Activated CD4-positive, alpha-beta memory T cell treated with anti-CD3 and anti-CD28 coated beads for 36 hours (primary cell): ENCODE results near the gene DTNBP1. TPM values are rescaled to one million over a fixed set of nuclear protein-coding genes. Genes with fewer than 3 reads are reported as not detected.
A peak's percentile ranks its signal among the peaks of the same experiment; 100 is the strongest.

Experiments
- CTCF ChIA-PET: fragments of 350-600 bp; sonication (Branson Sonifier 250); formaldehyde crosslinking; loops from one replicate; lab custom pipeline; 2021; ENCODE audit warnings: antibody characterized with exemption, inconsistent platforms; lab: Charles Lee
- POLR2A ChIA-PET: fragments of 350-600 bp; sonication (Branson Sonifier 250); formaldehyde crosslinking; loops from one replicate; lab custom pipeline; 2021; ENCODE audit warnings: antibody characterized with exemption; lab: Charles Lee
- DNase-seq: peaks from one replicate; pipeline ENCODE4 v3.0.0-alpha.2; 2020
- H3K27ac Mint-ChIP-seq: one replicate; pipeline ENCODE4 v1.8.0; 2021; ENCODE audit warnings: mixed read lengths
- H3K27me3 Mint-ChIP-seq: one replicate; pipeline ENCODE4 v1.8.0; 2021; ENCODE audit warnings: mixed read lengths
- H3K36me3 Mint-ChIP-seq: one replicate; pipeline ENCODE4 v1.8.0; 2021; ENCODE audit warnings: mixed read lengths
- H3K4me1 Mint-ChIP-seq: one replicate; pipeline ENCODE4 v1.8.0; 2021; ENCODE audit warnings: low read depth, mixed read lengths
- H3K4me3 Mint-ChIP-seq: one replicate; pipeline ENCODE4 v1.8.0; 2021; ENCODE audit warnings: mild to moderate bottlenecking, mixed read lengths
- H3K9me3 Mint-ChIP-seq: one replicate; pipeline ENCODE4 v1.8.0; 2021; ENCODE audit warnings: mixed read lengths
- intact Hi-C: fragments of 100-400 bp; cut with micrococcal nuclease; formaldehyde crosslinking; loops from one replicate; pipeline ENCODE4 v1.15.1; 2023
- total RNA-seq, 2 experiments: library from RNA; stranded (reverse); gene quantifications; one replicate each; pipeline ENCODE4 v1.2.3, GENCODE V29; 2021

DTNBP1 gene, protein sequence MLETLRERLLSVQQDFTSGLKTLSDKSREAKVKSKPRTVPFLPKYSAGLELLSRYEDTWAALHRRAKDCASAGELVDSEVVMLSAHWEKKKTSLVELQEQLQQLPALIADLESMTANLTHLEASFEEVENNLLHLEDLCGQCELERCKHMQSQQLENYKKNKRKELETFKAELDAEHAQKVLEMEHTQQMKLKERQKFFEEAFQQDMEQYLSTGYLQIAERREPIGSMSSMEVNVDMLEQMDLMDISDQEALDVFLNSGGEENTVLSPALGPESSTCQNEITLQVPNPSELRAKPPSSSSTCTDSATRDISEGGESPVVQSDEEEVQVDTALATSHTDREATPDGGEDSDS
- 10 to 100 TPM; 22.9 to 24.3 TPM for total RNA-seq

DNA sequence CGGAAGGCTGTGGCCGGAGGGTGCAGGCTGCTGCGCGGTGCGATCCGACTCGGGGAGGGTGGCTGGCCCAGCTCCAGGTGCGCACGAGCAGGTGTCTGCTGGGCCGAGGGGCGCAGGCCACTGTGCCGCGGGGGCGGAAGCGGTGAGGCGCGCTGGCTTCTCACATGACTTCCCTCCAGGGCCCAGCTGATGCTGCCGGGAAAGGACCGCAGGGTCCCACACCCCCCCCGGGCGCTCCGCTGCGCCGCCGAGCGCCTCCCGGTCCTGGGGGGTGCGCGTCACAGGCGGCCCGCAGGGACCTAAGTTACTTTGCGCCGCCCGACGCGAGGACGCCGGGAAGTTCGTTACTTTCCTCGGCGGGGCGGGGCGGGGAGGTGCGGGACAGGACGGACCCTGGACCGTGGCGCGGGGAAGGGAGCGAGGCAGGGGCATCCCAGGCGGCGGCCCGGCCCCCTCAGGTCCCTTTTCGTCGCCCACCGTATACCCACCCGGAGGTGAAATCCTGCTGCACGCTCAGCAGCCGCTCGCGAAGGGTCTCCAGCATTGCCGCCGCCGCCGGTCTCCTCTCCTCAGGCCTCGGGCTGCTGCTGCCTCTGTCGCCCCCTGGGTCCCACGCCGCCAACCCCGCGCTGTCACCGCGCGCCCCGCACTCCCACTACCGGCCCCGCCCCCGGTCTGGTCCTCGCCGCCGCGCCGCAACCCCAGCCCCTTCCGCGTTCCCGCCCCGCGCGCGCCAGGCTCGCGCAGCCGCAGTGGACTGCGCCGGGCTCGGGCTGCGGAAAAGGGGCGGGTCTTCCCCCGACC is at the start of gene DTNBP1:
Gene DTNBP1, minus strand, starts transcription at position 703 of the 804 bp plus-strand sequence. Its CDS starts 159 bp downstream, at position 544.
- Mint-ChIP-seq H3K36me3 (peaks cover 4% of the 10 kb centered on the region), H3K4me1 (peaks cover 36% of the 10 kb centered on the region), H3K27ac (peak within 1 kb of the TSS; percentile 52), H3K9me3 (no peaks in the 10 kb centered on the region), H3K4me3 (peak within 1 kb of the TSS; percentile 80), H3K27me3 (peaks cover 5% of the 10 kb centered on the region)
- intact Hi-C loops: no loop called here
- DNase-seq: peak; percentile 88
- POLR2A ChIA-PET: interaction anchor here (0.5 to 0.8 kb wide), 2 partner anchors 10 to 640 kb away, joined by 3 to 4 read pairs; no protein-coding TSS in a partner anchor
- CTCF ChIA-PET: interaction anchor here (0.7 to 1.7 kb wide), 2 partner anchors 29 to 545 kb away, joined by 4 read pairs; no protein-coding TSS in a partner anchor

DNA sequence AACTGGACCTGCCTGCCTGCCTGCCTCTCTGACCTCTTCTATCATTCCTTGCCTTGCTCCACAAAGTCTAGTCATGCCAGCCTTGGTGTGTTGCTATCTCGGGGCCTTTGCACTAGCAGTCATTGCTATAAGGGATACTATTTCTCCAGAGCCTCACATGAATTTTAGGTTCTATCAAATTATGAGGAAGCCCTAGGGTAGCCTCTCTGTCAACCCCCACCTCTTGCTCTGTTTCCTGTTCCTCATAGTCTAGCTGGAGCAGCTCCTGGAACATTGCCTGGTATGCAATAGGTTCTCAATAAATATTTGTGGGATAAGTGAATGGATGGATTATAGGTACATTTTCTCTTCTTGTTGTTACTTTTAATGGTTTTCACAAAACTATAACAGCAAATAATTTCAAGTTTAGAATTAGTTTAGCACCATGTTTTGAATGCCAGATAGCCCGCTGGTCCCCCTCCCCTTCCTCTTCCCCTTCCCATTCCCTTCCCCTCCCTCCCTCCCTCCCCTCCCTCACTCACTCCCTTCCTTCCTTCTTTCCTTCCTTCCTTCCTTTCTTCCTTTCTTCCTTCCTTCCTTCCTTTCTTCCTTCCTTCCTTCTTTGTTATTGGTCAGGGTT is 46.9 kb upstream of the DTNBP1 start:
- CTCF ChIA-PET: no interaction called here
- H3K36me3 Mint-ChIP-seq: no peaks in the 10 kb centered on the region
- intact Hi-C loops: no loop called here
- POLR2A ChIA-PET: no interaction called here
- no peaks in the 10 kb centered on the region for H3K9me3 Mint-ChIP-seq
- H3K27me3 Mint-ChIP-seq: peaks cover 6% of the 10 kb centered on the region
- no peak overlapping the region for H3K4me3 Mint-ChIP-seq
- peaks cover 9% of the 10 kb centered on the region for H3K4me1 Mint-ChIP-seq
- no peak for DNase-seq
- no peak overlapping the region for H3K27ac Mint-ChIP-seq

DNA sequence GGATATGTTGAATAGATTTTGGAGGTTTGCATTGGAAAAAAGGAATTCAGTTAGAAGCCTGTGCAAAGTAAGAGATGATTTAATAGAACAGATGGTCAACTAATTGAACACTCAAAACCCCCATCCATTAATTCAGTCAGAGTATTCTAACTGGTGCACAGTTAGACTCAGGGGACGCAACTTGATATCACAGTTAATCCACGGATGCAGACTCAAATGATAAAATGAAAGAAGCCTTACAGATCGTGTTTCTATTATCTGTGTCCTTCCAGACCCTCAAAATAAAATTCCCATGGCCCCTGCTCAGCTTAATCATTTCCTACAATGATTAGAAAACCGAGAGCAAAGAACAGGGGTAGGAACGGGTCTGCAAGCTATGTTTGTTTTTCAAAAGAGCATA is 45.4 kb upstream of the DTNBP1 start:
- Mint-ChIP-seq H3K4me1 (no peaks in the 10 kb centered on the region), H3K9me3 (peaks cover 7% of the 10 kb centered on the region), H3K4me3 (no peak overlapping the region), H3K27me3 (peaks cover 7% of the 10 kb centered on the region), H3K27ac (no peak overlapping the region), H3K36me3 (no peaks in the 10 kb centered on the region)
- intact Hi-C loops: no loop called here
- CTCF ChIA-PET: interaction anchor here (0.6 to 1.5 kb wide), 2 partner anchors 17 to 355 kb away, joined by 4 to 5 read pairs; no protein-coding TSS in a partner anchor
- DNase-seq: no peak
- POLR2A ChIA-PET: no interaction called here

DNA sequence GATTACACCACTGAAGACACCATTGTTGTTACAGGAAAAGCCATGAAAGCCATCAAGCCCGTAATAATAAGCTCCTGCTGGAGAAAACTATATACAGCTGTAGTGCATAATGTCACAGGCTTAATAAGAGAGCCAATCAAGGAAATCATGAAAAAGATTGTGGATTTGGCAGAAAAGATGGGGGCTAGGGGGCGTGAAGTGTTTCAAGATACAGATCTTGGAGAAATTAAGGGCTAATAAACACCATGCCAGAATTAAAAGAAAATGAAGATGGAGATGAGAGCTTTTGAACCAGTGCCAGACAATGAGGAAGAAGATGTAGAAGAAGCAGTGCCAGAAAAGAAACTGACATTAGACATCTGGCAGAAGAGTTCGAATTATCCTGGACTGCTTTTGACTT is 43.2 kb upstream of the DTNBP1 start:
- Mint-ChIP-seq H3K36me3 (no peaks in the 10 kb centered on the region), H3K27ac (no peak overlapping the region), H3K27me3 (peaks cover 13% of the 10 kb centered on the region), H3K9me3 (peaks cover 8% of the 10 kb centered on the region), H3K4me3 (no peak overlapping the region), H3K4me1 (no peaks in the 10 kb centered on the region)
- POLR2A ChIA-PET: no interaction called here
- CTCF ChIA-PET: no interaction called here
- intact Hi-C loops: no loop called here
- DNase-seq: no peak

DNA sequence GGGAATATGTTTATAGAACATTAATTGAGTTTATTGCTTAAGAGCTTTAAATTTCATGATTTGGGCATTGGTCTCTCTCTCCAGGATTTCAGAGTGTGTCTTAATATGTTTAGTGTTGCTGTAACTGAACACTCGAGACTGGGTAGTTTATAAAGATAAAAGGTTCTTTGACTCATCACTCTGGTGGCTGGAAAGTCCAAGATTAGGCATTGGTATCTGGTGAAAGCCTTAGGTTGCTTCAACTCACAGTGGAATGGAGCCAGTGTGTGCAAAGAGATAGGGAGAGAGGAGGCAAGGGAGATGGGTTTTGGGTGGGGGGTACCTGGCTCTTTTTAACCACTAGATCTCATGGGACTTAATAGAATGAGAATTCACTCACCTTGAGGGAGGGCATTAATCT is 35.6 kb upstream of the DTNBP1 start:
- intact Hi-C loops: loop anchor here (10.0 kb wide), 1 partner anchor 216 kb away; no protein-coding TSS in a partner anchor
- Mint-ChIP-seq H3K4me3 (no peak overlapping the region), H3K9me3 (peaks cover 4% of the 10 kb centered on the region), H3K36me3 (no peaks in the 10 kb centered on the region), H3K27ac (no peak overlapping the region), H3K27me3 (peaks cover 18% of the 10 kb centered on the region), H3K4me1 (no peaks in the 10 kb centered on the region)
- POLR2A ChIA-PET: no interaction called here
- CTCF ChIA-PET: no interaction called here
- no peak for DNase-seq

DNA sequence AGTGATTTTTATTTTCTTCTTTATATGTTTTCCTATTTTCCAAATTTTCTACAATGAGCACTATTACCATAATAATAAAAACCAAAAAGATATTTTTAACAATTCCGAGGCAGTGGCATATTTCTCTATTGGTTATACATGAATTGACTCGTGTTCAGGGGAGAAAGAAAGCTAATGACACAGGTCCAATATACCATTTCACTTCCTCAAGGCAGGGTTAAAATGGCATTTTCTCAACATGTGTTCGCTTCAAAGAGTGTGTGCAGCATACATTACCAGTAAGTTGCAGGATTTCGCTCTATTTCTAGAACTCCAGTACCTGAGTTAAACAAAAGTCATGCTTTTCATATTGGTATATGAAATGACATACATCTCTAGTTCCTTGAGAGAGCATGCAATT is 35.1 kb upstream of the DTNBP1 start:
- intact Hi-C loops: loop anchor here (10.0 kb wide), 1 partner anchor 217 kb away; no protein-coding TSS in a partner anchor
- Mint-ChIP-seq H3K36me3 (no peaks in the 10 kb centered on the region), H3K4me1 (no peaks in the 10 kb centered on the region), H3K27ac (no peak overlapping the region), H3K27me3 (peaks cover 20% of the 10 kb centered on the region), H3K4me3 (no peak overlapping the region), H3K9me3 (no peaks in the 10 kb centered on the region)
- CTCF ChIA-PET: interaction anchor here (1.5 kb wide), 1 partner anchor 485 kb away, joined by 4 read pairs; no protein-coding TSS in a partner anchor
- POLR2A ChIA-PET: no interaction called here
- no peak for DNase-seq

DNA sequence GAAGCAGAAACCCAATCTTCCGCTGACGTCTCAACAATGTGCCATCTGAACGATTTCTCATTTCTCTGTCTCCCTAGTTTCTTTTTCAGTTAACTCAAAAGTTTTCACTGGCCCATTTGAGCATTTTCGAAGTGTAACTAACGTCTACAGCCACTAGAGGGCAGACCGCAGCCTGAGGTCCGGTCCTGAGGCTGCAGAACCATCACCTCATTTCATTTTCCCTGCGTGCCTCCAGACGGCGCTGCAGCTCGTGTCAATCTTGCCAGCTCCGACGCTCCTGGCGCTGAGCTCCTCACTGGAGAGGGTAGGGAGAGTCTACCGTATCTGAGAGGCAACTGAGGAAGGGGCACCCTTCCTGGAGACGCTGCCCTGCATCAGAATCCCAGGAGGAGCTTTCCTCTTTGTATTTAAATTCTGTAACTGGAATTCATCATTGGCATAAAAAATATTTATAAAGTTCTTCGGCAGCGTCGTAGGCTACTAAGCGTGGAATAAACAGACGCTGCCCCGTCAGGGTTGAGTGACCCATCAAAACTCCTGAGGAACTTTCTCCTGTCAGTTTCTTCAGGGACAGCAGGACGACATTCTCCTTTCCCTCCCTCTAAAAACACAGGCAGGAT is 28.5 kb upstream of the DTNBP1 start:
- Mint-ChIP-seq H3K27me3 (peaks cover 7% of the 10 kb centered on the region), H3K4me1 (peaks cover 8% of the 10 kb centered on the region), H3K4me3 (peak overlapping the region; percentile 43), H3K36me3 (no peaks in the 10 kb centered on the region), H3K9me3 (no peaks in the 10 kb centered on the region), H3K27ac (peak overlapping the region; percentile 43)
- peak; percentile 87 for DNase-seq
- ChIA-PET POLR2A (interaction anchor here (0.6 to 1.0 kb wide), 2 partner anchors 437 to 873 kb away, joined by 3 to 4 read pairs; partner anchors contain the start of gene MYLIP), CTCF (interaction anchor here (0.6 to 3.2 kb wide), 63 partner anchors 9 to 523 kb away, joined by 3 to 108 read pairs (median 4); partner anchors contain the start of genes DTNBP1 and MYLIP)
- intact Hi-C loops: loop anchor here (1.0 to 10.0 kb wide), 7 partner anchors 79 to 515 kb away; no protein-coding TSS in a partner anchor

DNA sequence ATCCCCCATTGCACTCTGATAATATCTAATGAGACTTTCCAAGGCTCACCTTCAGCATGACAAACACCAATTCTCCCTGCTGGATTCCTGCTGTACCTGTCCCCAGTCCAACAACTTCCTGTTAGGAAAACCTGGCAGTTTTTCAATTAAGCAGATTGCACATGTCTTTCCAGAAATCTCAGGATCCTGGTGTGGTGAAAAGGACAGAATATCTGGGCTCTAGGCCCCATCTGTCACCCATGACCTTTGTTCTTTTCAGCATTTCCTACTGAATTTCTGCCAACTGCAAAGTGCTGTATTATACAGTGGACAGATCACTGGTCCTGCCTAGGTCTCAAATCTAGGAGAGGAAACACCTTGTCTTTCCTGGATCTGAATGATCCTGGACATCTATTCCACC is 27.7 kb upstream of the DTNBP1 start:
- Mint-ChIP-seq H3K27ac (no peak overlapping the region), H3K4me3 (no peak overlapping the region), H3K36me3 (no peaks in the 10 kb centered on the region), H3K4me1 (peaks cover 8% of the 10 kb centered on the region), H3K27me3 (peaks cover 7% of the 10 kb centered on the region), H3K9me3 (no peaks in the 10 kb centered on the region)
- DNase-seq: no peak
- intact Hi-C loops: loop anchor here (2.0 to 10.0 kb wide), 3 partner anchors 80 to 272 kb away; no protein-coding TSS in a partner anchor
- CTCF ChIA-PET: no interaction called here
- POLR2A ChIA-PET: no interaction called here

DNA sequence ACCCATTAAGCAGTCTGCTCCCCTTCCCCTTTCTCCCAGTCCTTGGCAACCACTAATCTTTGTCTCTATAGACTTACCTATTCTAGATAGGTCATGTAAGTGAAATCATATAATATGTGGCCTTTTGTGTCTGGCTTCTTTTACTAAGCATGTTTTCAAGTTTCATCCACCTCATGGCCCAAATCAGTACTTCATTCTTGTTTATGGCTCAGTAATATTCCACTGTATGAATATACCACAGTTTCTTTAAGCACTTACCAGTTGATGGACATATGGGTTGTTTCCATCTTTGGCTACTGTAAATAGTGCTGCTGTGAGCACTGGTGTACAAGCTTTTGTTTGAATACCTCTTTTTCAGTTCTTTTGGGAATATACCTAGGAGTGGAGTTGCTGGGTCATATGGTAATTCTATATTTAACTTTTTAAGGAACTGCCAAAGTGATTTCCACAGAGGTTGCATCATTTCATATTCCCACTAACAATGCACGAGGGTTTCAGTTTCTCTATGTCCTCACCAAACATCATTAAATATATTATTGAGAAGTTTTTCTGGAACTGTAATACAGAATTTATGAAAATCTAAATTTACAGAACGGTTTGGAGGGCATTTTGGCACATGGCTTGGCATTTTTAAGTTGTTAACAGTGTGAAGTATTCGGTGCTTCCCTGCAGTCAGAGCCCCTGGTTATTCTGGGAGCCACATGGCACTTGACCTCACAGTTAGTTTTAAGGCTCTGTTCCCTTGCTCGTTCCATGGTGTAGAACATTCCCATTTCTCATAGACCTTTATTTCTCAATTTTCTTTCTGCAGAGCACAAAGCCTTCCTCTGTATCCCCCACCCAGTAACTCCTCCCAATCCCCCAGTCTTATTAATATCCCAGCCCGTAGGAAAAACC is 27.0 kb upstream of the DTNBP1 start:
- ChIA-PET POLR2A (no interaction called here), CTCF (no interaction called here)
- DNase-seq: no peak
- no peak overlapping the region for H3K4me3 Mint-ChIP-seq
- no peak overlapping the region for H3K27ac Mint-ChIP-seq
- H3K36me3 Mint-ChIP-seq: no peaks in the 10 kb centered on the region
- intact Hi-C loops: loop anchor here (2.0 to 10.0 kb wide), 3 partner anchors 81 to 272 kb away; no protein-coding TSS in a partner anchor
- H3K9me3 Mint-ChIP-seq: no peaks in the 10 kb centered on the region
- H3K4me1 Mint-ChIP-seq: peaks cover 8% of the 10 kb centered on the region
- H3K27me3 Mint-ChIP-seq: peaks cover 7% of the 10 kb centered on the region

DNA sequence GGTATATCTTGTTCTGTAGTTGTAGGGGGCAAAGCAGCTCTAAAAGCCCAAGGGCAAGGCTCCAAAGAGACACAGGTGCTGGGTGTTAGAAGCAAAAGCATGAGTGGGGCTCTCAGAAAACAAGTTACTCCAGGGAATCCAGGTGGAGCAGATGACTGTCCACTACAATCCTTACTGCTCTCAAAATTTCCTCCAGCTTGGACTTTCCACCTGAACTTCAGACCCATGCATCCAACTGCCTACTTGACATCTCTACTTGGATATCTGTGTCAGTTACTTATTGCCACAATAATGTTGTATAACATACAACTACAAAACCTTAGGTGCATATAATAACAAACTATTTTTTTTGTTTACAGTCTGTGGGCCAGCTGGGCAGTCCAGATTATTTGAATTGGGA is 22.8 kb upstream of the DTNBP1 start:
- H3K27me3 Mint-ChIP-seq: peaks cover 11% of the 10 kb centered on the region
- H3K4me1 Mint-ChIP-seq: no peaks in the 10 kb centered on the region
- CTCF ChIA-PET: interaction anchor here (0.7 to 2.1 kb wide), 4 partner anchors 9 to 520 kb away, joined by 3 to 8 read pairs (median 4); no protein-coding TSS in a partner anchor
- intact Hi-C loops: no loop called here
- H3K27ac Mint-ChIP-seq: no peak overlapping the region
- no peaks in the 10 kb centered on the region for H3K36me3 Mint-ChIP-seq
- H3K9me3 Mint-ChIP-seq: peaks cover 4% of the 10 kb centered on the region
- POLR2A ChIA-PET: no interaction called here
- DNase-seq: no peak
- no peak overlapping the region for H3K4me3 Mint-ChIP-seq
